Measurements from ENCODE around the gene ADAMTS8.

Gene ADAMTS8

GRCh38 chr11:130462101-130462885 lies 33.9 kb upstream of the ADAMTS8 start:
- no peak for DNase-seq (ENCODE audit: low read depth, low spot score)

DNA sequence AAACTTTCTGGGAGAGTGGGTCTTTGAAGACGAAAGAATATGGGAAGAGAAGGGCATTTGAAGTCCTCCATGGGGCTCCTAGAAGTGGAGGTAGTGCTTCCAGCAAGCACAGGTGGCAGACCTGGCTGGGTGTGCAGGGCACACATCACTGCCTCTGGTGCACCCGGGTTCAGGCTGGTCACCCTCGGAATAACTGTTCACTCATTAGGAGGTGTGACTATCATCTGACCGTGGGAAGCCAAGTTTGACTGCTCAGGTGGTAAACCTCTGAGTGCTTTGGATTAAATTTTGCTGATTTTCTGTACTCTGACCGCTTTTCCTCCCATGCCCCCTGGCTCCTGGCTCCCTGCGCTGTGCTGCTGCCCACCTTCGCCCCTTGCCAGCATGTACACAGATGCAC lies 31.1 kb upstream of the ADAMTS8 start:
- DNase-seq (ENCODE audit: low read depth, low spot score) = no peak

DNA sequence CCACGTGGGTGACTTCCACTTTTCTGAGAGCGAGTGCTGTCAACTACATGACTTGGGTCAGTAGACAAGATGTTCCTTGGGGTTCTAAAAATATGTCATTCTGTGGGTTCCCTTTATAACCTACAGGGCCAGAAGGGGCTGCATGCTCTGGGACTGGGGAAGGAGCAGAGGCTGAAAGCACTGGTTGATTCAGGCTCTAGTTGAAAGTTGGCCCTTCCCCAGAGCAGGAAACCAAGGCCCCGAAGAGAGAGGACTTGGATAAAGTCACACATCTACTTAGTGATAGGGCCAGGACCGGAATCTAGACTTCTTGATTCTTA lies 30.0 kb upstream of the ADAMTS8 start:
- no peak for DNase-seq (ENCODE audit: low read depth, low spot score)

GRCh38 chr11:130457623-130458409 lies 29.4 kb upstream of the ADAMTS8 start:
- DNase-seq (ENCODE audit: low read depth, low spot score) = no peak

GRCh38 chr11:130456286-130456685 lies 27.9 kb upstream of the ADAMTS8 start:
- DNase-seq (ENCODE audit: low read depth, low spot score) = no peak

- no peak for DNase-seq (ENCODE audit: low read depth, low spot score)
Measured at GRCh38 chr11:130455483-130456127, 27.2 kb upstream of the ADAMTS8 start.

- DNase-seq (ENCODE audit: low read depth, low spot score) = no peak
Measured at GRCh38 chr11:130454491-130455252, 26.3 kb upstream of the ADAMTS8 start.

GRCh38 chr11:130452940-130453339 lies 24.5 kb upstream of the ADAMTS8 start:
- no peak for DNase-seq (ENCODE audit: low read depth, low spot score)

DNA sequence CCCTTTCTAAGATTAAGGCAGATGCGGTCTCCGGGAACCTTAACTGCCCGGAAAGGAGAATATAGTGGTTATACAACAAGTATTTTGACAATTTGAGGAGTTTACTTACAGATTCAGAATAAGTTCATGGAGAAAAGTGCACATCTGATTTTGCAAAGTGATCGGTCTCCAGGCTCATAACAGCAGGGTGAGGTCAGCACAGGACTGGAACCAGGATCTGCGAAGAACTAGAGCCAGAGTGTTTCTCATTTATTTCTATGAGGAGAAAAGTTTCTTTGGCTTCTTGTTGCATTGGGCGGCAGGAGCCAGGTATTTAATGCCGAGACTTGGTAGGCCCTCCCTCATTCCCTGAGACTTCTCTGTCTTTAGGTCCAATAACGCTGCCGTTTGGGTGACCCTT lies 23.8 kb upstream of the ADAMTS8 start:
- no peak for DNase-seq (ENCODE audit: low read depth, low spot score)

- DNase-seq (ENCODE audit: low read depth, low spot score) = no peak
Measured at GRCh38 chr11:130451231-130452019, 23.0 kb upstream of the ADAMTS8 start.

DNA sequence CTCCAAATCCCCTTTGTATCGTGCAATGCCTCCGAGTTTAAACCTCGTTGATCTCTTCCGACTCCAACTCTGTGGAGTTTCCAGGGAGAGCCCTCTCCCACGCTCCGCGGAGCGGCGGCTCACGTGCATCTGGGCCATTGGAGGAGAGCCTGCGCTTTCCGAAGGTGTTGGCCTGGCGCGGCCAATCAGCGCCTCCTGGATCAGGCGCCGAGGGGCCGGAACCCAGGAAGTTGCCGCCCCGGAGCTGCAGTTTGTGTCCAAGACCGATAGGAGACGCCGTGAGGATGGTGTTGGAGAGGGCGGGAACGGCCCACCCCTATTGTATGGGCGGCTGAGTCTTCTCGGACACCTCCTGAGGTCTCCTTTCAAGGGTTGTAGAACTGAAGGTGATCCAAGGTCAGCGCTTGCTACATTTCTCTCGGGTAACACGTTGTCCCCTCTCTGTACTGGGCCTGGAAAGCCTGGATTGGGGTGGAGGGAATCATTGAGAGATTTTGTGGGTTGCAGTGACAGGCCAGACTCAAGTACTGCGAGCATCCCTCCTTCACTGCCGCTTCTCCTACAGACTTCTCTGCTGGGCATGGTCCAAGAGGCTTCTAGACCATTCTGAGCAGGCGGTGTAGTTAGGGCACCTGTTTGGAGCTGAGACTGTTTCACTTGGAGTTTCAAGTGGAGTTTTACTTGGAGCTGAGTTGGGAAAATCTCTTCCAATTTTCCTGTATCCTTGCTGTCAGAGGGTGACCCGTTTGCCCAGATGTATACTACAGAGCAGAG lies 21.8 kb upstream of the ADAMTS8 start:
- no peak for DNase-seq (ENCODE audit: low read depth, low spot score)

DNA sequence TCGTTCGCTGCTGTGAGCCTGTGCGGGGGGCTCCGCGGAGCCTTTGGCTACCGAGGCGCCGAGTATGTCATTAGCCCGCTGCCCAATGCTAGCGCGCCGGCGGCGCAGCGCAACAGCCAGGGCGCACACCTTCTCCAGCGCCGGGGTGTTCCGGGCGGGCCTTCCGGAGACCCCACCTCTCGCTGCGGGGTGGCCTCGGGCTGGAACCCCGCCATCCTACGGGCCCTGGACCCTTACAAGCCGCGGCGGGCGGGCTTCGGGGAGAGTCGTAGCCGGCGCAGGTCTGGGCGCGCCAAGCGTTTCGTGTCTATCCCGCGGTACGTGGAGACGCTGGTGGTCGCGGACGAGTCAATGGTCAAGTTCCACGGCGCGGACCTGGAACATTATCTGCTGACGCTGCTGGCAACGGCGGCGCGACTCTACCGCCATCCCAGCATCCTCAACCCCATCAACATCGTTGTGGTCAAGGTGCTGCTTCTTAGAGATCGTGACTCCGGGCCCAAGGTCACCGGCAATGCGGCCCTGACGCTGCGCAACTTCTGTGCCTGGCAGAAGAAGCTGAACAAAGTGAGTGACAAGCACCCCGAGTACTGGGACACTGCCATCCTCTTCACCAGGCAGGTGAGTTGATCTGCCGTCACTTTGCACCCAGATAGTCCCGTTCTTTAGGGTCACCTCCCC lies 21.0 kb upstream of the ADAMTS8 start:
- no peak for DNase-seq (ENCODE audit: low read depth, low spot score)

DNA sequence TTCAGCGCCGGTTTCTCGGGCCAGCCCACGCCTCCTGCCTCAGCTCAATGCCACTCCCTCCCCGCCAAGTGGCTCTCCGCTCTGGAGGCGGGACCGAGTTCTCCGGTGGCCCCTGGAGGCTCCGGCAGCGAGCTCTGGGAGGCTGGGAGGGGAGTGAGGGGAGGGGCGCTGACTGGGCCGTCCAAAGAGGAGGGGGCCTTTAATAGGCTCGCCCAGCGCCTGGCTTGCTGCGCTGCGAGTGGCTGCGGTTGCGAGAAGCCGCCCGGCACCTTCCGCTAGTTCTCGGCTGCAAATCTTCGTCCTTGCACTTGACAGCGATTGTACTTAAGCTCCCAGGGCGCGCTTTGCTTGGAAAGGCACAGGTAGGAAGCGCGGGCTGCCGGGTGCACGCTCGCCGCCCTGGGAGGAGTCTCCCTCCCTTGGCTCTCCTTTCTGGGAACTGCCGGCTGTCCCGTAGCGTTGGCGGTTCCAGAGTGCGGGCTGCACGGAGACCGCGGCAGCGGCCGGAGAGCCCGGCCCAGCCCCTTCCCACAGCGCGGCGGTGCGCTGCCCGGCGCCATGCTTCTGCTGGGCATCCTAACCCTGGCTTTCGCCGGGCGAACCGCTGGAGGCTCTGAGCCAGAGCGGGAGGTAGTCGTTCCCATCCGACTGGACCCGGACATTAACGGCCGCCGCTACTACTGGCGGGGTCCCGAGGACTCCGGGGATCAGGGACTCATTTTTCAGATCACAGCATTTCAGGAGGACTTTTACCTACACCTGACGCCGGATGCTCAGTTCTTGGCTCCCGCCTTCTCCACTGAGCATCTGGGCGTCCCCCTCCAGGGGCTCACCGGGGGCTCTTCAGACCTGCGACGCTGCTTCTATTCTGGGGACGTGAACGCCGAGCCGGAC lies 20.3 kb upstream of the ADAMTS8 start, which contains the start of gene ADAMTS15:
Gene ADAMTS15, plus strand, starts transcription at position 230 of the 894 bp plus-strand sequence. Its CDS starts 329 bp downstream, at position 559.
- no peak for DNase-seq (ENCODE audit: low read depth, low spot score)

DNA sequence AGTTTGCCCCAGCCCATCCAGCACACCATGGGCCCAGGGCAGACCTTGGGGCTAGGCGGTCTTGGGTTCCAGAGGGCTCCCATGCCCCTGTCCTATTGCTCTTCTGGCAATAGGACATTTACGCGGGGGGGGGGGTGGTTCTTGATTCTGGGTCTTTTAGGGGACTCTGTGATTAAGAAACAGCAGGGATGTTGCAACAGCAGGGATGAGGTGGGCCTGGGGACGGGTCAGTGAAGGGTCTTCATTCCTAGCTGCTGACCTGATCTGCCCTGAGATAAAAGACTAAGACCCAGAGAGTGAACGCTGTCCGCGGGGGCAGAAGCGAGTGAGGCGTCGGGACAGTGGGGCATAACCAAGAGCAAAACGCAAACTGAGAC lies 19.6 kb upstream of the ADAMTS8 start:
- DNase-seq (ENCODE audit: low read depth, low spot score) = no peak

- no peak for DNase-seq (ENCODE audit: low read depth, low spot score)
Measured at GRCh38 chr11:130445788-130446187, 17.4 kb upstream of the ADAMTS8 start.

GRCh38 chr11:130442737-130443136 lies 14.3 kb upstream of the ADAMTS8 start:
- DNase-seq (ENCODE audit: low read depth, low spot score) = no peak

GRCh38 chr11:130441719-130442118 lies 13.3 kb upstream of the ADAMTS8 start:
- no peak for DNase-seq (ENCODE audit: low read depth, low spot score)

DNA sequence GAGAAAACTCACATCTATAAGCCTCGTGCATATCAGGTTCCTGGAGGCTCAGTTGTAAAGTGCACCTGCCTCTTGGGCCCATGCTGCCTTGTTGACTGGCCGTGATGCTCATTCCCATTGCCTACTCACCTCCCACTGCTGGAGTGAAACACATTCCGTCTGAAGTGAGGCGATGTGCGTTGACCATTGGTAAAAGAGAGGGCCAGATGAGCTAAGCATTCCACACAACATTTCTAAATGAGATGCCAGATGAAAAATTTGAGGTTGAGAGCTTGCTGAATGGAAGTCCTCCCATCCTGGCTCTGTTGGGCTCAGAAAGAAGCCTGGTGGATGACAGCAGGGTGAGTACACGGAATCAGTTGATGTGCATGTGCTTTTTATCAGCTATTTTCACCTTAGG lies 11.5 kb upstream of the ADAMTS8 start:
- DNase-seq (ENCODE audit: low read depth, low spot score) = no peak

DNA sequence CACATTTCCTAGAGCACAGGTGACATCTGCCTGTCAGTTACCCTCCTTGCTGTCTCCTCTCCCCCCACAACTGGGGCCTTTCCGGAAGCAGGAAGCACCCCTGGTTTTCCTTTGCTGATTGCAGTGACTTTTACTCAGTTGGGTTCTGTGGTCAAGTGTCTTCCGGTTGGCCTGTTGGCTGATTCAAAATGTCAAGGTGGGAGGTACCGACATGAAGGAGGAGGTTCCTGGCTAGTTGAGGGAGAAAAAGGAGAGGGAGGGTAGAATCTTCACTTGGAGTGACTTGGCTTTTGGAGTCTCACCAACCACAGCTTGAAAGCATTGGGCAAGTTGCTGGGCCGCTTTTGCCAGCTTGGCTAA lies 10.7 kb upstream of the ADAMTS8 start:
- DNase-seq (ENCODE audit: low read depth, low spot score) = no peak
